Measurements from ENCODE around the gene EIF4A3.

GRCh38 chr17:80091376-80091775 lies 55.6 kb downstream of the EIF4A3 start:
- no peak for TF ChIP-seq EZH2 (IDR thresholded peaks at IDR 0.05)
- no peak for TF ChIP-seq POLR2AphosphoS5 (IDR thresholded peaks at IDR 0.05; ENCODE audit: borderline replicate concordance, low read depth, low read length)
